Tibial artery (tissue), 4 donors: ENCODE measurements around the gene BANP.

Source experiments
- DNase-seq, 2 donors: peaks; one replicate each; pipeline ENCODE4 v3.0.0-alpha.2; 2019
- H3K27ac ChIP-seq, 2 donors: fragments of 200-600 bp; sonication (generic) in 1 of 2; 1 replicate in 1 of 2; 2 replicates in 1 of 2; pipeline ENCODE4 v1.5.1; 2018 to 2019; ENCODE audit warnings: mild to moderate bottlenecking in 1 of 2
- H3K27me3 ChIP-seq, 2 donors: fragments of 200-600 bp; sonication (generic) in 1 of 2; one replicate each; pipeline versions ENCODE4 v1.5.1 to v1.6.0; 2016 to 2019
- H3K36me3 ChIP-seq, 3 donors: fragments of 200-600 bp; sonication (generic) in 2 of 3; one replicate each; pipeline ENCODE4 v1.5.1; 2016 to 2019; ENCODE audit warnings: mild to moderate bottlenecking in 2 of 3
- H3K4me1 ChIP-seq, 4 donors: fragments of 200-600 bp; sonication (generic) in 2 of 4; 1 replicate in 3 of 4; 2 replicates in 1 of 4; pipeline ENCODE4 v1.5.1; 2016 to 2019
- H3K4me3 ChIP-seq, 2 donors: fragments of 200-600 bp; sonication (generic) in 1 of 2; 1 replicate in 1 of 2; 2 replicates in 1 of 2; pipeline ENCODE4 v1.5.1; 2018 to 2019; ENCODE audit warnings: mild to moderate bottlenecking in 2 of 2
- H3K9me3 ChIP-seq, 3 donors: fragments of 200-600 bp; sonication (generic) in 1 of 3; one replicate each; pipeline ENCODE4 v1.5.1; 2016 to 2019
- intact Hi-C: fragments of 100-400 bp; cut with DNase I; formaldehyde crosslinking; loops from one replicate; pipeline ENCODE4 v1.15.0; 2023; ENCODE audit warnings: low total_unique reads
- TF ChIP-seq, protein P1 (sequence below), 2 experiments: fragments of 200-600 bp in 1 of 2; fragments of 450-650 bp in 1 of 2; IDR thresholded peaks; one replicate each; pipeline ENCODE4 v1.5.1; 2017 to 2019; ENCODE audit warnings: antibody characterized with exemption in 2 of 2, mild to moderate bottlenecking in 1 of 2, moderate library complexity in 1 of 2

BANP gene

DNA sequence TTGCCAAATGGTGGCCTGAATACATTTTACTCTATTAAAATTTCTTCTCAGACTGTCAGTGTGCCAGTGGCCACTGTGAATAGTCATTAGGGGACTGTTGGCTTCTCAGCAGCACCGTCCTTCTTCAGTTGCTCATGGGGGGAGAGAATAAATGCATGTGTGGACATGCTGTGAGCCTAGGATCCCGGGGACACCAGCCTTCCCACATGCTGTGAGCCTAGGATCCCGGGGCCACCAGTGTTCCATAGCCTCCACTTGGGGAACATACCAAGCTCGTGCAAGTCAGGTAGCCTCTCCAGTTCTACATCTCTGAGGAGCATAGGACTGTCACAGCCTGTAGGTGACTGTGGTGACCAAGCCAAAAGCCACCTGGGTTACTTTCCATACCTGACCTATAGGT, 51.5 kb downstream of the BANP start:
- H3K27me3 ChIP-seq = no peaks in the 10 kb centered on the region
- TF ChIP-seq, protein P1, sequence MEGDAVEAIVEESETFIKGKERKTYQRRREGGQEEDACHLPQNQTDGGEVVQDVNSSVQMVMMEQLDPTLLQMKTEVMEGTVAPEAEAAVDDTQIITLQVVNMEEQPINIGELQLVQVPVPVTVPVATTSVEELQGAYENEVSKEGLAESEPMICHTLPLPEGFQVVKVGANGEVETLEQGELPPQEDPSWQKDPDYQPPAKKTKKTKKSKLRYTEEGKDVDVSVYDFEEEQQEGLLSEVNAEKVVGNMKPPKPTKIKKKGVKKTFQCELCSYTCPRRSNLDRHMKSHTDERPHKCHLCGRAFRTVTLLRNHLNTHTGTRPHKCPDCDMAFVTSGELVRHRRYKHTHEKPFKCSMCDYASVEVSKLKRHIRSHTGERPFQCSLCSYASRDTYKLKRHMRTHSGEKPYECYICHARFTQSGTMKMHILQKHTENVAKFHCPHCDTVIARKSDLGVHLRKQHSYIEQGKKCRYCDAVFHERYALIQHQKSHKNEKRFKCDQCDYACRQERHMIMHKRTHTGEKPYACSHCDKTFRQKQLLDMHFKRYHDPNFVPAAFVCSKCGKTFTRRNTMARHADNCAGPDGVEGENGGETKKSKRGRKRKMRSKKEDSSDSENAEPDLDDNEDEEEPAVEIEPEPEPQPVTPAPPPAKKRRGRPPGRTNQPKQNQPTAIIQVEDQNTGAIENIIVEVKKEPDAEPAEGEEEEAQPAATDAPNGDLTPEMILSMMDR (IDR thresholded peaks at IDR 0.05) = no peak
- intact Hi-C loops = no loop called here
- H3K9me3 ChIP-seq = no peaks in the 10 kb centered on the region
- no peaks in the 10 kb centered on the region for H3K4me1 ChIP-seq
- peaks cover 11 to 50% (median 26%) of the 10 kb centered on the region in 3 donors for H3K36me3 ChIP-seq
- peak in 1 of 2 donors; percentile 33 for DNase-seq
- no peak overlapping the region for H3K27ac ChIP-seq
- H3K4me3 ChIP-seq = no peak overlapping the region

DNA sequence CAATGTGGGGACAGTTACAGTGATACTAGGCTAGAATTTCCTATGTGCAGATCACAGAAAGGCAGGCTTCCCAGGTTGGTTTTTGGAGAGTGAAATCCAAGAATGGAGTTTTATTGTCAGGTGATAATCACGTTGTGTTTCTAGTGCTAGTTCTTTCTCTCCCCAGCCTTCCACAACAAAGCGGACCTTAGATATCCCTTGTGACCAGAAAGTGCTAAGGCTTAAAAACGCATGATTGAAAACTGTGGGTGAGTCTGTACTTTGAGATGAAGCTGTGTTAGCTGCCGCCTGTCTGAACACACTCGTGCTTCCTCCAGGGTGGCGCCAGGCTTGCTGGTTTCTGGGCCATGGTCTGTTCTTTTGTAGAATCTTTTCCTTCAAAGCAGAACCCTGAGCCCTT, 52.1 kb downstream of the BANP start:
- Histone ChIP-seq H3K9me3 (no peaks in the 10 kb centered on the region), H3K4me1 (no peaks in the 10 kb centered on the region), H3K4me3 (no peak overlapping the region), H3K36me3 (peaks cover 11 to 54% (median 31%) of the 10 kb centered on the region in 3 donors), H3K27me3 (no peaks in the 10 kb centered on the region), H3K27ac (no peak overlapping the region)
- intact Hi-C loops = no loop called here
- DNase-seq = no peak
- TF ChIP-seq, protein P1 (IDR thresholded peaks at IDR 0.05) = no peak

DNA sequence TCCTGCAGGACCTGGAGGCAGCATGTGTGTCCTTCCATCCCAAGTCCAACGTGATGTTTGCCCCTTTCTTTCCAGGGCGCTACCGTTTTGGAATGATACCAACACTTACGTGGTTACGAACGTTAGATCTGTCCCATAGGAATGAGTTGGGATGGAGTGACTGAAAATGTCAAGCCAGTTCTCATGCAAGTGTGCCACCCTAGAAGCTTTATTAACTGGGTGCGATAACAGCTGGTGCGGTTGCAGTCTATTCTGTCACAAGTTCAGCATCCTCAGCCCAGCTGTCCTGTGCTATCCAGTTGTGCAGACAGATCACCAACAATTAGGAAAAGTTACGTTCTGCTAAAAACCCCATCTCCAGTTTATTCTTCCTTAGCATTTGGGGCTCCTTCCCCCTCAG, 52.5 kb downstream of the BANP start:
- TF ChIP-seq, protein P1 (IDR thresholded peaks at IDR 0.05) = no peak
- no peaks in the 10 kb centered on the region for H3K9me3 ChIP-seq
- H3K4me1 ChIP-seq = no peaks in the 10 kb centered on the region
- H3K4me3 ChIP-seq = no peak overlapping the region
- no peaks in the 10 kb centered on the region for H3K27me3 ChIP-seq
- H3K36me3 ChIP-seq = peaks cover 11 to 50% (median 31%) of the 10 kb centered on the region in 3 donors
- H3K27ac ChIP-seq = no peak overlapping the region
- intact Hi-C loops = no loop called here
- peak in 1 of 2 donors; percentile 12 for DNase-seq

DNA sequence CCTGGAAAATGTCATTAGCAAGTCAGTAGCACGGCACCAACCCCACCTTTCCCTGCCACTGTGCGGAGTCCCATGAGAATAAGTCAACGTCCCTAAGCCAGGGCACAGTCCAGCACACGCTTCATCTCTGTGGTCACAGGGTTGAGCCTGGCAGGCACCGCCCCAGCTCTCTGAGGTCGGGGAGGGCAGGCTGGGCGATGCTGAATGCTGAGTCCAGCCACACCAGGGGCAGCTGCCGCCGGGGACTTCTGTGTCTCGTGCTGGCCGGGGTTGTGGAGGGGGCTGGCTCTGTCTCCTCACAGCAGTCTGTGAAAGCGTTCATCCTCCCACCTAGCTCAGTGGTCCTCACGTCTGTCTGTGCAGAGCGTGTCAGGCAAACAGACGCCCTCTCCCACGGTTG, 53.2 kb downstream of the BANP start:
- intact Hi-C loops = no loop called here
- Histone ChIP-seq H3K4me1 (no peaks in the 10 kb centered on the region), H3K27me3 (no peaks in the 10 kb centered on the region), H3K36me3 (peaks cover 11 to 47% (median 31%) of the 10 kb centered on the region in 3 donors), H3K4me3 (no peak overlapping the region), H3K27ac (no peak overlapping the region), H3K9me3 (no peaks in the 10 kb centered on the region)
- TF ChIP-seq, protein P1 (IDR thresholded peaks at IDR 0.05) = no peak
- DNase-seq = peak in 1 of 2 donors; percentile 59

DNA sequence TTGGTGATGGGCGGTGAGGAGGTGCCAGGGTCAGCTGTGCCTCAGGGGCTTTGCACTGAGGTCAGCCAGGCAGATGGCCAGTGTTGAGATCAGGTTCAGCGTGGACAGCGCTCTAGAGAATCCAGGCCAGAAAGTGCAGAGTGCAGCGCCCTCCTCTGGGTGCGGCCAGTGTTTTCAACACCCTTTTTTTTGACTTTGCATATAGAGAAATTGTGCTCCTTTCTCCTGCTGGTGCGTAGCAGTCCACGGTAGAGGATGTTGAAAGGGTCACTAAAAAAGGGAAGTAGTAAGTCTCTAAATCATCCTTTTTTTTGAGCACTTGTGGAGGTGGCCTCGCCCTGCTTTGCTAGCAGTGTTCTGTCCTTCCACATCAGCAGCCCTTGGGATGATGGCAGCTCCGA, 53.9 kb downstream of the BANP start:
- no peaks in the 10 kb centered on the region for H3K4me1 ChIP-seq
- H3K9me3 ChIP-seq = no peaks in the 10 kb centered on the region
- TF ChIP-seq, protein P1 (IDR thresholded peaks at IDR 0.05) = no peak
- DNase-seq = peak in 1 of 2 donors; percentile 39
- no peaks in the 10 kb centered on the region for H3K27me3 ChIP-seq
- no peak overlapping the region for H3K4me3 ChIP-seq
- H3K27ac ChIP-seq = no peak overlapping the region
- intact Hi-C loops = no loop called here
- peaks cover 11 to 47% (median 31%) of the 10 kb centered on the region in 3 donors for H3K36me3 ChIP-seq

DNA sequence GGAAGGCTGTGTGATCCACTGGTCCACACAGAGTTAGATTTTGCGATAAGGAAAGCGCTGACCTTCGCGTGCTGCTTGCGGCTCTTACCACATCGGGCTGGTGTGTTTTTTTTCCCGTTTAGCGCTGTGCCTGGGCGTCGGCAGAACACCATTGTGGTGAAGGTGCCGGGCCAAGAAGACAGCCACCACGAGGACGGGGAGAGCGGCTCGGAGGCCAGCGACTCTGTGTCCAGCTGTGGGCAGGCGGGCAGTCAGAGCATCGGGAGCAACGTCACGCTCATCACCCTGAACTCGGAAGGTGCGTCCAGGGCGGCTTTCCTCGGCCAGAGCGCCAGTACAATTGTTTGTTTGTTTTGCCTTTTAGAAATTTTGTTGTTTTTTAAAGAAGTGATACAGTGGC, 54.7 kb downstream of the BANP start:
- no peaks in the 10 kb centered on the region for H3K4me1 ChIP-seq
- no peaks in the 10 kb centered on the region for H3K27me3 ChIP-seq
- no peaks in the 10 kb centered on the region for H3K9me3 ChIP-seq
- H3K4me3 ChIP-seq = no peak overlapping the region
- intact Hi-C loops = no loop called here
- H3K36me3 ChIP-seq = peaks cover 11 to 54% (median 31%) of the 10 kb centered on the region in 3 donors
- TF ChIP-seq, protein P1 (IDR thresholded peaks at IDR 0.05) = no peak
- peak in 1 of 2 donors; percentile 40 for DNase-seq
- H3K27ac ChIP-seq = no peak overlapping the region
